ENCODE measurements around the gene NEK6.

The NEK6 gene

GRCh38 chr9:124263213-124263612, 5.5 kb downstream of the NEK6 start:
- DNase-seq: no peak

GRCh38 chr9:124263800-124264426, 6.2 kb downstream of the NEK6 start:
- no peak for DNase-seq

GRCh38 chr9:124264823-124265233, 7.1 kb downstream of the NEK6 start:
- no peak for DNase-seq

- no peak for DNase-seq
Measured at GRCh38 chr9:124265551-124265950, 7.8 kb downstream of the NEK6 start.

GRCh38 chr9:124266139-124266825, 8.5 kb downstream of the NEK6 start:
- DNase-seq: no peak

- DNase-seq: no peak
Measured at GRCh38 chr9:124266826-124267201, 9.1 kb downstream of the NEK6 start.

- DNase-seq: no peak
Measured at GRCh38 chr9:124267271-124267807, 9.6 kb downstream of the NEK6 start.

GRCh38 chr9:124268248-124268647, 10.5 kb downstream of the NEK6 start:
- no peak for DNase-seq

- no peak for DNase-seq
Measured at GRCh38 chr9:124268661-124269060, 10.9 kb downstream of the NEK6 start.

- no peak for DNase-seq
Measured at GRCh38 chr9:124269556-124269955, 11.8 kb downstream of the NEK6 start.

GRCh38 chr9:124270504-124271335, 13.0 kb downstream of the NEK6 start:
- no peak for DNase-seq

- DNase-seq: no peak
Measured at GRCh38 chr9:124271660-124272059, 13.9 kb downstream of the NEK6 start.

- no peak for DNase-seq
Measured at GRCh38 chr9:124272118-124272517, 14.4 kb downstream of the NEK6 start.

- DNase-seq: no peak
Measured at GRCh38 chr9:124272979-124273378, 15.2 kb downstream of the NEK6 start.

- no peak for DNase-seq
Measured at GRCh38 chr9:124273427-124274160, 15.8 kb downstream of the NEK6 start.

GRCh38 chr9:124274226-124274625, 16.5 kb downstream of the NEK6 start:
- DNase-seq: no peak

- no peak for DNase-seq
Measured at GRCh38 chr9:124274738-124275137, 17.0 kb downstream of the NEK6 start.

- DNase-seq: no peak
Measured at GRCh38 chr9:124277420-124277819, 19.7 kb downstream of the NEK6 start.

GRCh38 chr9:124278054-124278540, 20.3 kb downstream of the NEK6 start:
- DNase-seq: no peak

- DNase-seq: no peak
Measured at GRCh38 chr9:124279531-124280175, 21.9 kb downstream of the NEK6 start.

- DNase-seq: no peak
Measured at GRCh38 chr9:124280176-124280691, 22.5 kb downstream of the NEK6 start.

- no peak for DNase-seq
Measured at GRCh38 chr9:124281931-124282371, 24.2 kb downstream of the NEK6 start.

Data from KG1 (cell line).